ENCODE data around the gene MORC4.

Gene MORC4

DNA sequence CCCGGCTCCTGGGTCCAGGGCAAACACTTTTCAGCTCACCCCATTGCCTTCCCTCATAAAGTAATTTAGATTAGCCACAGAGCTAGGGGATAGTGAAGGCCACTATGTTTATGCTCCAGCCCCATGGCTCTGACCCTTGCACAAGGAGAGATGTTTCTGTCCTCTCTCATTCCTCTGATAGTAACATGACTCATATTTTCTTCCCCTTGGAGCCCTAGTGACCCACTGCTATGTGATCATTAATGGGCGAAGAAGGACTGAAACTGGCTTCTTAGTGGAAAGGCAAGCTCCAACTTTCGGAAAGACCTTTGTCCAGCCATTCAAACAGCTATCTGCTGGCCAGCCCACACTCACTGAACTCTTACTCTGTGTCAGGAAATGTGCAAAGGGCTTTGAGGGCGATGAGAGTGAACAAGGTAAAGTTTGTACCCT is 67.5 kb downstream of the MORC4 start:
- no peak overlapping the region for H2BK120ac ChIP-seq (ENCODE audit: low read depth, low read length)
- H3K79me2 ChIP-seq (ENCODE audit: control insufficient read depth, insufficient read depth, low read length), result no peaks in the 10 kb centered on the region
- no peaks in the 10 kb centered on the region for H3K79me1 ChIP-seq (ENCODE audit: low read length)
- WGBS (ENCODE audit: extremely low coverage, insufficient coverage, low lambda C conversion rate), result no CpG with 5 or more reads among the region's 4 CpGs
- H3K56ac ChIP-seq (ENCODE audit: low read length), result peak overlapping the region; percentile 67
- H4K5ac ChIP-seq (ENCODE audit: low read length), result no peak overlapping the region
- H3K4me1 ChIP-seq (ENCODE audit: control insufficient read depth, low read depth, low read length), result peaks cover 9% of the 10 kb centered on the region
- peak overlapping the region; percentile 59 for H3K27ac ChIP-seq (ENCODE audit: low read depth, low read length)
- no peaks in the 10 kb centered on the region for H3K36me3 ChIP-seq (ENCODE audit: control insufficient read depth, insufficient read depth, low read length)
- no peaks in the 10 kb centered on the region for H3K27me3 ChIP-seq (ENCODE audit: insufficient read depth, low read length, poor library complexity)
- H2BK5ac ChIP-seq (ENCODE audit: low read length), result peak overlapping the region; percentile 82
- H4K8ac ChIP-seq (ENCODE audit: low read depth, low read length), result no peak overlapping the region
- H3K4ac ChIP-seq (ENCODE audit: low read depth, low read length), result no peak overlapping the region
- H3K4me2 ChIP-seq (ENCODE audit: low read length), result no peak overlapping the region
- no peak overlapping the region for H3K9ac ChIP-seq (ENCODE audit: low read length)
- H2BK15ac ChIP-seq (replicated peaks; ENCODE audit: low read depth), result no peak overlapping the region
- H3K18ac ChIP-seq (ENCODE audit: low read length), result no peak overlapping the region
- DNase-seq, result no peak
- no peak overlapping the region for H3K23ac ChIP-seq (ENCODE audit: low read length)
- no peak overlapping the region for H3K4me3 ChIP-seq (ENCODE audit: low read length)
- no peak overlapping the region for H2AK5ac ChIP-seq (ENCODE audit: low read length)

DNA sequence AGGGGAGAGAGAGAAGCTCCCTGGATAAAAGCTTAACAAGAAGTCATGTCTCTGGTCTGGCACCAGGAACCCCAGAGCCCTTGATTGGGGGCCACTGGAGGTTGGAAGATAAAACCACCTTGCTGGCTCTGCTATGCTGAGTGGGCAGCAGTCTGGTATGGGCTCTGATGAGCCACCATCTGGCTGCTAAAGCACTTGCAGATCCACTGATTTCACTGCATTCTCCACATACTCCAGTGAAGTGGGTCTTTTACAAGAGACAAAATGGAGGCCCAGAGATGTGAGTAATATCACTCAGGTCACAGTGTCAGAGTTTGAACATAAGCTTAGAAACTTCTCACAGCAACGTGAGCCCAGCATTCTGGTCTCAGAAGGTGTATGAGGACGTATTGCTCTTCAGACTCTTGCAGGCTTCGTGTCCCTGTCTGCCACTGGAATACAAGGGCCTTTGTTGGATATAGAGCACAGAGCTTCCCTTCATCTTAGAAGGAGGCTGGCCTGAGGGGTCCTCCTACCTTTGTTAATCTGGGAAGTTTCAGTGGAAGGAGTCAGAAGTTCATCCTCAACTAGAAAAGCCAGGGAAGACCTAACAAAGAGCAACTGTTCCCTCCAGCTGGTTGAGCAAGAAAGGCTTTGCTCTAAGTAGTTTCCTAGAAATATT is 68.1 kb downstream of the MORC4 start:
- H3K4me3 ChIP-seq (ENCODE audit: low read length), result no peak overlapping the region
- peak overlapping the region; percentile 59 for H3K27ac ChIP-seq (ENCODE audit: low read depth, low read length)
- H3K4me2 ChIP-seq (ENCODE audit: low read length), result no peak overlapping the region

DNA sequence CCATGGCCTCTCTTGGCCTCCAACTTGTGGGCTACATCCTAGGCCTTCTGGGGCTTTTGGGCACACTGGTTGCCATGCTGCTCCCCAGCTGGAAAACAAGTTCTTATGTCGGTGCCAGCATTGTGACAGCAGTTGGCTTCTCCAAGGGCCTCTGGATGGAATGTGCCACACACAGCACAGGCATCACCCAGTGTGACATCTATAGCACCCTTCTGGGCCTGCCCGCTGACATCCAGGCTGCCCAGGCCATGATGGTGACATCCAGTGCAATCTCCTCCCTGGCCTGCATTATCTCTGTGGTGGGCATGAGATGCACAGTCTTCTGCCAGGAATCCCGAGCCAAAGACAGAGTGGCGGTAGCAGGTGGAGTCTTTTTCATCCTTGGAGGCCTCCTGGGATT is 71.8 kb downstream of the MORC4 start:
- no peak overlapping the region for H3K27ac ChIP-seq (ENCODE audit: low read depth, low read length)
- H3K9ac ChIP-seq (ENCODE audit: low read length), result no peak overlapping the region
- H3K23ac ChIP-seq (ENCODE audit: low read length), result no peak overlapping the region
- H3K4ac ChIP-seq (ENCODE audit: low read depth, low read length), result no peak overlapping the region
- H3K79me1 ChIP-seq (ENCODE audit: low read length), result no peaks in the 10 kb centered on the region
- no peaks in the 10 kb centered on the region for H3K36me3 ChIP-seq (ENCODE audit: control insufficient read depth, insufficient read depth, low read length)
- H2BK120ac ChIP-seq (ENCODE audit: low read depth, low read length), result no peak overlapping the region
- no CpG with 5 or more reads among the region's 4 CpGs for WGBS (ENCODE audit: extremely low coverage, insufficient coverage, low lambda C conversion rate)
- H3K4me2 ChIP-seq (ENCODE audit: low read length), result no peak overlapping the region
- H4K5ac ChIP-seq (ENCODE audit: low read length), result no peak overlapping the region
- no peak overlapping the region for H3K18ac ChIP-seq (ENCODE audit: low read length)
- peaks cover 8% of the 10 kb centered on the region for H3K4me1 ChIP-seq (ENCODE audit: control insufficient read depth, low read depth, low read length)
- no peak overlapping the region for H2BK5ac ChIP-seq (ENCODE audit: low read length)
- no peak for DNase-seq
- no peak overlapping the region for H3K56ac ChIP-seq (ENCODE audit: low read length)
- H2AK5ac ChIP-seq (ENCODE audit: low read length), result no peak overlapping the region
- no peak overlapping the region for H3K4me3 ChIP-seq (ENCODE audit: low read length)
- H3K27me3 ChIP-seq (ENCODE audit: insufficient read depth, low read length, poor library complexity), result no peaks in the 10 kb centered on the region
- no peaks in the 10 kb centered on the region for H3K79me2 ChIP-seq (ENCODE audit: control insufficient read depth, insufficient read depth, low read length)
- no peak overlapping the region for H2BK15ac ChIP-seq (replicated peaks; ENCODE audit: low read depth)
- no peak overlapping the region for H4K8ac ChIP-seq (ENCODE audit: low read depth, low read length)

More for the DNA sequence above, 68.1 kb downstream of the MORC4 start:
- Histone ChIP-seq H2BK5ac (ENCODE audit: low read length) (no peak overlapping the region), H3K27me3 (ENCODE audit: insufficient read depth, low read length, poor library complexity) (no peaks in the 10 kb centered on the region), H3K36me3 (ENCODE audit: control insufficient read depth, insufficient read depth, low read length) (no peaks in the 10 kb centered on the region), H3K56ac (ENCODE audit: low read length) (peak overlapping the region; percentile 67), H3K23ac (ENCODE audit: low read length) (no peak overlapping the region), H3K9ac (ENCODE audit: low read length) (no peak overlapping the region), H4K5ac (ENCODE audit: low read length) (no peak overlapping the region), H3K4me1 (ENCODE audit: control insufficient read depth, low read depth, low read length) (peaks cover 9% of the 10 kb centered on the region), H2BK15ac (replicated peaks; ENCODE audit: low read depth) (no peak overlapping the region), H3K4ac (ENCODE audit: low read depth, low read length) (no peak overlapping the region), H3K79me1 (ENCODE audit: low read length) (no peaks in the 10 kb centered on the region), H3K79me2 (ENCODE audit: control insufficient read depth, insufficient read depth, low read length) (no peaks in the 10 kb centered on the region), H2AK5ac (ENCODE audit: low read length) (no peak overlapping the region), H4K8ac (ENCODE audit: low read depth, low read length) (no peak overlapping the region), H3K18ac (ENCODE audit: low read length) (peak overlapping the region; percentile 29), H2BK120ac (ENCODE audit: low read depth, low read length) (no peak overlapping the region)
- WGBS (ENCODE audit: extremely low coverage, insufficient coverage, low lambda C conversion rate), result no CpG with 5 or more reads among the region's 3 CpGs
- no peak for DNase-seq

DNA sequence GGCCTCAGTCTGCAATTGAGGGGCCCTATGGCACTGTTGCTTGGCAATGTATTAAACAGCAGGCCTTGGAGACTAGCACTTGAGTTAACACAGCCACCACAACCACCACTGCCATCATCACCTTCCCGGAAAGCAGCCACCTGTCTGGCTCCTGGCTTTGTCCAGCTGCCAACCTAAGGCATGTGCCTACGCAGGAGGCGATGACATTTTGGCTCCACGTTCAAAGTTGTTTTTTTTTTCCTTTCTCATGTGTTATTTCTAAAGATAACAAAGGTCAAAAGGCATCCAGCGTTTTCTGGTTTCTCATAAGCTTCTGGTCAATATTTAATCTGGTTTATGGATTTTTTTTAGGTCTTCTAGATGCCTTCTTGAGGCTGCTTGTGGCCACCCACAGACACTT is 72.3 kb downstream of the MORC4 start:
- Histone ChIP-seq H2BK5ac (ENCODE audit: low read length) (no peak overlapping the region), H3K79me2 (ENCODE audit: control insufficient read depth, insufficient read depth, low read length) (no peaks in the 10 kb centered on the region), H3K27me3 (ENCODE audit: insufficient read depth, low read length, poor library complexity) (no peaks in the 10 kb centered on the region), H3K27ac (ENCODE audit: low read depth, low read length) (no peak overlapping the region), H3K79me1 (ENCODE audit: low read length) (no peaks in the 10 kb centered on the region), H3K9ac (ENCODE audit: low read length) (no peak overlapping the region), H3K23ac (ENCODE audit: low read length) (no peak overlapping the region), H3K4me1 (ENCODE audit: control insufficient read depth, low read depth, low read length) (peaks cover 5% of the 10 kb centered on the region), H2BK120ac (ENCODE audit: low read depth, low read length) (no peak overlapping the region), H2AK5ac (ENCODE audit: low read length) (no peak overlapping the region), H3K18ac (ENCODE audit: low read length) (no peak overlapping the region), H3K4me3 (ENCODE audit: low read length) (no peak overlapping the region), H3K36me3 (ENCODE audit: control insufficient read depth, insufficient read depth, low read length) (no peaks in the 10 kb centered on the region), H2BK15ac (replicated peaks; ENCODE audit: low read depth) (no peak overlapping the region), H3K4me2 (ENCODE audit: low read length) (no peak overlapping the region), H4K8ac (ENCODE audit: low read depth, low read length) (no peak overlapping the region), H3K56ac (ENCODE audit: low read length) (no peak overlapping the region), H4K5ac (ENCODE audit: low read length) (no peak overlapping the region), H3K4ac (ENCODE audit: low read depth, low read length) (no peak overlapping the region)
- WGBS (ENCODE audit: extremely low coverage, insufficient coverage, low lambda C conversion rate), result no CpG with 5 or more reads among the region's 5 CpGs
- DNase-seq, result no peak

DNA sequence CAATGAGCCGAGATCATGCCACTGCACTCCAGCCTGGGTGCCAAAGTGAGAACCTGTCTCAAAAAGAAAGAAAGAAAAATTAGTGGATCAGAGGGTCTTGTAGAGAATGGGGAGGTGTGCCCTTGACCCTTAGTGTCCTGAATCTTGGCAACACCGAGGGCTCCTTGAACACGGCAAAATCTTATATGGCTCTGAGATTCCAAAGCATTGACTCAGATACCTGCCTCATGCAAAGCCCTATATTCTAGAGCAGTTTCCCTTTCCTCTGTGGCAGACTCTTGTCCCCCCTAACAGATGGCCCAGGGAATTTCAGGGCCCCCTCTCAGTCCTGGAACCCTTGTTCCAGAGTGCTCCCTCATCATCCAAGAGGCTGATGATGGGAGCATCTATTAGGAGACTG is 73.0 kb downstream of the MORC4 start:
- Histone ChIP-seq H4K8ac (ENCODE audit: low read depth, low read length) (no peak overlapping the region), H4K5ac (ENCODE audit: low read length) (no peak overlapping the region), H3K27ac (ENCODE audit: low read depth, low read length) (no peak overlapping the region)

DNA sequence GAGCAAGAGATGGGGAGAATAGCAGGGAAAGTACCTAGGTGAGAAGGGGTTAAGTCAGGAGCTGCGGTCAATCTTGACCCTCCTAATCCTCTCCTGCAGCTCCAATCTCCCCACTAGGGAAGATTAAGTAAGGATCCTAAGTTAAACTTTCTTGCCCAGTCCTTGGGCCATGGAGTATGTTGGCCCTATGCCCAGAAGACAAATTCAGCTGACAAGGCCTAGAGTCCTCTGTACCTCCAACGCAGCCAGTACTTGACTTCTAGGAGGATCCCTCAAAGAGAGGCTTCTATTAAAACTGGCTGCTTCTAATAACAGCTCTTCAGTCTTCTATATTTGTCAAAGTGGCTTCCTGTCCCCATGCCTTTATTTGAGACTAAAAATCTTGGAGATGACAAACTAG is 78.4 kb downstream of the MORC4 start:
- Histone ChIP-seq H3K9ac (ENCODE audit: low read length) (no peak overlapping the region), H3K27me3 (ENCODE audit: insufficient read depth, low read length, poor library complexity) (no peaks in the 10 kb centered on the region), H3K4me3 (ENCODE audit: low read length) (no peak overlapping the region), H4K8ac (ENCODE audit: low read depth, low read length) (no peak overlapping the region), H3K4ac (ENCODE audit: low read depth, low read length) (no peak overlapping the region), H3K18ac (ENCODE audit: low read length) (no peak overlapping the region), H3K79me1 (ENCODE audit: low read length) (no peaks in the 10 kb centered on the region), H3K4me2 (ENCODE audit: low read length) (no peak overlapping the region), H3K23ac (ENCODE audit: low read length) (no peak overlapping the region), H3K56ac (ENCODE audit: low read length) (no peak overlapping the region), H3K36me3 (ENCODE audit: control insufficient read depth, insufficient read depth, low read length) (no peaks in the 10 kb centered on the region), H2BK5ac (ENCODE audit: low read length) (no peak overlapping the region), H2BK120ac (ENCODE audit: low read depth, low read length) (no peak overlapping the region), H3K27ac (ENCODE audit: low read depth, low read length) (no peak overlapping the region), H2AK5ac (ENCODE audit: low read length) (no peak overlapping the region), H3K79me2 (ENCODE audit: control insufficient read depth, insufficient read depth, low read length) (no peaks in the 10 kb centered on the region), H2BK15ac (replicated peaks; ENCODE audit: low read depth) (no peak overlapping the region), H4K5ac (ENCODE audit: low read length) (no peak overlapping the region), H3K4me1 (ENCODE audit: control insufficient read depth, low read depth, low read length) (no peaks in the 10 kb centered on the region)
- no peak for DNase-seq
- WGBS (ENCODE audit: extremely low coverage, insufficient coverage, low lambda C conversion rate), result no CpG with 5 or more reads among the region's 2 CpGs

More for the DNA sequence above, 73.0 kb downstream of the MORC4 start:
- Histone ChIP-seq H3K56ac (ENCODE audit: low read length) (no peak overlapping the region), H3K9ac (ENCODE audit: low read length) (no peak overlapping the region), H3K23ac (ENCODE audit: low read length) (no peak overlapping the region), H3K4me3 (ENCODE audit: low read length) (no peak overlapping the region), H2BK5ac (ENCODE audit: low read length) (no peak overlapping the region), H3K79me1 (ENCODE audit: low read length) (no peaks in the 10 kb centered on the region), H3K4me2 (ENCODE audit: low read length) (no peak overlapping the region), H2BK120ac (ENCODE audit: low read depth, low read length) (no peak overlapping the region), H3K4ac (ENCODE audit: low read depth, low read length) (no peak overlapping the region), H3K36me3 (ENCODE audit: control insufficient read depth, insufficient read depth, low read length) (no peaks in the 10 kb centered on the region), H3K18ac (ENCODE audit: low read length) (no peak overlapping the region), H3K4me1 (ENCODE audit: control insufficient read depth, low read depth, low read length) (no peaks in the 10 kb centered on the region), H2AK5ac (ENCODE audit: low read length) (no peak overlapping the region), H2BK15ac (replicated peaks; ENCODE audit: low read depth) (no peak overlapping the region), H3K79me2 (ENCODE audit: control insufficient read depth, insufficient read depth, low read length) (no peaks in the 10 kb centered on the region), H3K27me3 (ENCODE audit: insufficient read depth, low read length, poor library complexity) (no peaks in the 10 kb centered on the region)
- no peak for DNase-seq
- WGBS (ENCODE audit: extremely low coverage, insufficient coverage, low lambda C conversion rate), result no CpG with 5 or more reads among the region's 3 CpGs

Measured in mesendoderm (in vitro differentiated cells).